ENCODE results near the gene TMEM204.
A peak's percentile ranks its signal among the peaks of the same experiment; 100 is the strongest.

Gene TMEM204

GRCh38 chr16:1492082-1492922 is 41.2 kb upstream of the TMEM204 start:
- Histone ChIP-seq H3K4me2 (ENCODE audit: low read length) (peak overlapping the region; percentile 99), H4K12ac (ENCODE audit: low read depth, low read length) (peak overlapping the region; percentile 91), H3K4me1 (ENCODE audit: control insufficient read depth in 1 of 2, insufficient read depth in 2 of 2, low read length in 2 of 2) (peaks cover 10 to 13% of the 10 kb centered on the region in 2 experiments), H2BK120ac (ENCODE audit: insufficient read depth, low read length, poor library complexity) (no peak overlapping the region), H2AK5ac (ENCODE audit: low read length) (peak overlapping the region; percentile 77), H3K27me3 (ENCODE audit: insufficient read depth, low read length) (no peaks in the 10 kb centered on the region), H2BK12ac (ENCODE audit: low read length) (no peak overlapping the region), H4K8ac (ENCODE audit: low read depth, low read length) (peak overlapping the region; percentile 91), H3K79me1 (ENCODE audit: low read length) (peaks cover 10% of the 10 kb centered on the region), H3K79me2 (ENCODE audit: control insufficient read depth, insufficient read depth, low read length, poor library complexity) (peaks cover 6% of the 10 kb centered on the region), H3K14ac (ENCODE audit: low read length) (peak overlapping the region; percentile 54), H3K4me3 (ENCODE audit: low read depth, low read length) (peak overlapping the region; percentile 75), H3K36me3 (ENCODE audit: control insufficient read depth in 1 of 2, insufficient read depth in 2 of 2, low read length in 2 of 2) (peaks cover 30 to 31% of the 10 kb centered on the region in 2 experiments), H3K18ac (ENCODE audit: low read length) (no peak overlapping the region), H3K4ac (ENCODE audit: low read depth, low read length) (peak overlapping the region; percentile 50), H3K27ac (ENCODE audit: low read depth, low read length) (peak overlapping the region; percentile 54), H2BK5ac (ENCODE audit: low read depth, low read length, poor library complexity) (peak overlapping the region; percentile 16), H3K23ac (ENCODE audit: low read length) (no peak overlapping the region), H3K9me3 (ENCODE audit: insufficient read depth, low read depth, low read length) (no peaks in the 10 kb centered on the region), H3K9ac (ENCODE audit: low read length) (no peak overlapping the region), H2AFZ (ENCODE audit: insufficient read depth, low read length, poor library complexity) (peak overlapping the region; percentile 74), H4K91ac (ENCODE audit: low read depth, low read length) (peak overlapping the region; percentile 75)
- DNase-seq, result no peak
- WGBS (ENCODE audit: extremely low coverage, insufficient coverage, insufficient read length), result no CpG with 5 or more reads among the region's 23 CpGs

GRCh38 chr16:1492923-1493745 is 40.3 kb upstream of the TMEM204 start, which contains the start of gene TELO2:
Gene TELO2, plus strand, starts transcription at chr16:1493360. Its CDS starts 922 bp downstream, at chr16:1494282.
- no CpG with 5 or more reads among the region's 89 CpGs for WGBS (ENCODE audit: extremely low coverage, insufficient coverage, insufficient read length)
- H2AK5ac ChIP-seq (ENCODE audit: low read length), result peak within 1 kb of the TSS; percentile 77
- peaks cover 10 to 13% of the 10 kb centered on the region in 2 experiments for H3K4me1 ChIP-seq (ENCODE audit: control insufficient read depth in 1 of 2, insufficient read depth in 2 of 2, low read length in 2 of 2)
- H3K9me3 ChIP-seq (ENCODE audit: insufficient read depth, low read depth, low read length), result no peaks in the 10 kb centered on the region
- H3K27ac ChIP-seq (ENCODE audit: low read depth, low read length), result peak within 1 kb of the TSS; percentile 54
- H4K8ac ChIP-seq (ENCODE audit: low read depth, low read length), result peak within 1 kb of the TSS; percentile 91
- no peak within 1 kb of the TSS for H2BK12ac ChIP-seq (ENCODE audit: low read length)
- peaks cover 6% of the 10 kb centered on the region for H3K79me2 ChIP-seq (ENCODE audit: control insufficient read depth, insufficient read depth, low read length, poor library complexity)
- H3K36me3 ChIP-seq (ENCODE audit: control insufficient read depth in 1 of 2, insufficient read depth in 2 of 2, low read length in 2 of 2), result peaks cover 36 to 37% of the 10 kb centered on the region in 2 experiments
- peak within 1 kb of the TSS; percentile 87 for H2BK5ac ChIP-seq (ENCODE audit: low read depth, low read length, poor library complexity)
- H3K79me1 ChIP-seq (ENCODE audit: low read length), result peaks cover 10% of the 10 kb centered on the region
- H3K4me3 ChIP-seq (ENCODE audit: low read depth, low read length), result peak within 1 kb of the TSS; percentile 87
- peak within 1 kb of the TSS; percentile 75 for H4K91ac ChIP-seq (ENCODE audit: low read depth, low read length)
- peak within 1 kb of the TSS; percentile 77 for H3K14ac ChIP-seq (ENCODE audit: low read length)
- peak within 1 kb of the TSS; percentile 90 for H3K9ac ChIP-seq (ENCODE audit: low read length)
- H2BK120ac ChIP-seq (ENCODE audit: insufficient read depth, low read length, poor library complexity), result peak within 1 kb of the TSS; percentile 79
- H3K23ac ChIP-seq (ENCODE audit: low read length), result peak within 1 kb of the TSS; percentile 34
- H3K27me3 ChIP-seq (ENCODE audit: insufficient read depth, low read length), result no peaks in the 10 kb centered on the region
- H3K18ac ChIP-seq (ENCODE audit: low read length), result peak within 1 kb of the TSS; percentile 59
- peak within 1 kb of the TSS; percentile 91 for H4K12ac ChIP-seq (ENCODE audit: low read depth, low read length)
- peak within 1 kb of the TSS; percentile 99 for H3K4me2 ChIP-seq (ENCODE audit: low read length)
- peak; percentile 70 to 92 for DNase-seq
- peak within 1 kb of the TSS; percentile 80 for H3K4ac ChIP-seq (ENCODE audit: low read depth, low read length)
- H2AFZ ChIP-seq (ENCODE audit: insufficient read depth, low read length, poor library complexity), result peak within 1 kb of the TSS; percentile 74

GRCh38 chr16:1493746-1494094 is 39.7 kb upstream of the TMEM204 start:
- Histone ChIP-seq H3K79me1 (ENCODE audit: low read length) (peaks cover 10% of the 10 kb centered on the region), H2AFZ (ENCODE audit: insufficient read depth, low read length, poor library complexity) (peak overlapping the region; percentile 4), H3K9ac (ENCODE audit: low read length) (peak overlapping the region; percentile 77), H2BK12ac (ENCODE audit: low read length) (no peak overlapping the region), H3K4me1 (ENCODE audit: control insufficient read depth in 1 of 2, insufficient read depth in 2 of 2, low read length in 2 of 2) (peaks cover 10 to 13% of the 10 kb centered on the region in 2 experiments), H2BK120ac (ENCODE audit: insufficient read depth, low read length, poor library complexity) (peak overlapping the region; percentile 21), H3K14ac (ENCODE audit: low read length) (peak overlapping the region; percentile 77), H3K4me2 (ENCODE audit: low read length) (peak overlapping the region; percentile 99), H3K4ac (ENCODE audit: low read depth, low read length) (peak overlapping the region; percentile 80), H3K18ac (ENCODE audit: low read length) (peak overlapping the region; percentile 59), H2BK5ac (ENCODE audit: low read depth, low read length, poor library complexity) (no peak overlapping the region), H3K27me3 (ENCODE audit: insufficient read depth, low read length) (no peaks in the 10 kb centered on the region), H4K91ac (ENCODE audit: low read depth, low read length) (peak overlapping the region; percentile 71), H3K4me3 (ENCODE audit: low read depth, low read length) (peak overlapping the region; percentile 87), H2AK5ac (ENCODE audit: low read length) (peak overlapping the region; percentile 17), H3K36me3 (ENCODE audit: control insufficient read depth in 1 of 2, insufficient read depth in 2 of 2, low read length in 2 of 2) (peaks cover 37 to 40% of the 10 kb centered on the region in 2 experiments), H3K27ac (ENCODE audit: low read depth, low read length) (no peak overlapping the region), H4K8ac (ENCODE audit: low read depth, low read length) (peak overlapping the region; percentile 85), H3K79me2 (ENCODE audit: control insufficient read depth, insufficient read depth, low read length, poor library complexity) (peaks cover 6% of the 10 kb centered on the region), H3K23ac (ENCODE audit: low read length) (peak overlapping the region; percentile 34), H4K12ac (ENCODE audit: low read depth, low read length) (peak overlapping the region; percentile 3), H3K9me3 (ENCODE audit: insufficient read depth, low read depth, low read length) (no peaks in the 10 kb centered on the region)
- WGBS (ENCODE audit: extremely low coverage, insufficient coverage, insufficient read length), result no CpG with 5 or more reads among the region's 30 CpGs
- DNase-seq, result peak in 1 of 2 donors; percentile 28

- Histone ChIP-seq H3K27me3 (ENCODE audit: insufficient read depth, low read length) (no peaks in the 10 kb centered on the region), H3K36me3 (ENCODE audit: control insufficient read depth in 1 of 2, insufficient read depth in 2 of 2, low read length in 2 of 2) (peaks cover 41 to 45% of the 10 kb centered on the region in 2 experiments), H3K9ac (ENCODE audit: low read length) (peak overlapping the region; percentile 77), H2BK5ac (ENCODE audit: low read depth, low read length, poor library complexity) (no peak overlapping the region), H4K91ac (ENCODE audit: low read depth, low read length) (no peak overlapping the region), H2BK120ac (ENCODE audit: insufficient read depth, low read length, poor library complexity) (no peak overlapping the region), H2AK5ac (ENCODE audit: low read length) (peak overlapping the region; percentile 23), H3K14ac (ENCODE audit: low read length) (no peak overlapping the region), H3K4ac (ENCODE audit: low read depth, low read length) (peak overlapping the region; percentile 14), H3K79me2 (ENCODE audit: control insufficient read depth, insufficient read depth, low read length, poor library complexity) (peaks cover 6% of the 10 kb centered on the region), H2BK12ac (ENCODE audit: low read length) (no peak overlapping the region), H3K9me3 (ENCODE audit: insufficient read depth, low read depth, low read length) (no peaks in the 10 kb centered on the region), H3K4me3 (ENCODE audit: low read depth, low read length) (peak overlapping the region; percentile 87), H3K79me1 (ENCODE audit: low read length) (peaks cover 10% of the 10 kb centered on the region), H3K4me2 (ENCODE audit: low read length) (peak overlapping the region; percentile 99), H3K4me1 (ENCODE audit: control insufficient read depth in 1 of 2, insufficient read depth in 2 of 2, low read length in 2 of 2) (peaks cover 10 to 13% of the 10 kb centered on the region in 2 experiments), H3K18ac (ENCODE audit: low read length) (peak overlapping the region; percentile 59), H3K23ac (ENCODE audit: low read length) (no peak overlapping the region), H4K12ac (ENCODE audit: low read depth, low read length) (peak overlapping the region; percentile 3), H2AFZ (ENCODE audit: insufficient read depth, low read length, poor library complexity) (peak overlapping the region; percentile 12), H3K27ac (ENCODE audit: low read depth, low read length) (no peak overlapping the region), H4K8ac (ENCODE audit: low read depth, low read length) (no peak overlapping the region)
- peak; percentile 59 to 70 for DNase-seq
- no CpG with 5 or more reads among the region's 25 CpGs for WGBS (ENCODE audit: extremely low coverage, insufficient coverage, insufficient read length)
Measured at GRCh38 chr16:1494129-1494640, 39.3 kb upstream of the TMEM204 start.

Data from trophoblast cell (in vitro differentiated cells and primary cell).